T follicular helper cell (primary cell): ENCODE measurements around the gene IST1.
"Not testable (repeated sequence)": the region's sequence is repeated elsewhere in the genome, so short reads cannot be mapped to it uniquely, and the experiment has no call there.

Source experiments
- DNase-seq: peaks from one replicate; pipeline ENCODE4 v3.0.0-alpha.2; 2020; ENCODE audit warnings: low read depth
- total RNA-seq, 2 experiments: gene quantifications; one replicate each; lab custom pipeline; 2026; lab: John Stamatoyannopoulos, UW

IST1 gene
- total RNA-seq: 189 to 251 reads per million in 2 experiments

DNA sequence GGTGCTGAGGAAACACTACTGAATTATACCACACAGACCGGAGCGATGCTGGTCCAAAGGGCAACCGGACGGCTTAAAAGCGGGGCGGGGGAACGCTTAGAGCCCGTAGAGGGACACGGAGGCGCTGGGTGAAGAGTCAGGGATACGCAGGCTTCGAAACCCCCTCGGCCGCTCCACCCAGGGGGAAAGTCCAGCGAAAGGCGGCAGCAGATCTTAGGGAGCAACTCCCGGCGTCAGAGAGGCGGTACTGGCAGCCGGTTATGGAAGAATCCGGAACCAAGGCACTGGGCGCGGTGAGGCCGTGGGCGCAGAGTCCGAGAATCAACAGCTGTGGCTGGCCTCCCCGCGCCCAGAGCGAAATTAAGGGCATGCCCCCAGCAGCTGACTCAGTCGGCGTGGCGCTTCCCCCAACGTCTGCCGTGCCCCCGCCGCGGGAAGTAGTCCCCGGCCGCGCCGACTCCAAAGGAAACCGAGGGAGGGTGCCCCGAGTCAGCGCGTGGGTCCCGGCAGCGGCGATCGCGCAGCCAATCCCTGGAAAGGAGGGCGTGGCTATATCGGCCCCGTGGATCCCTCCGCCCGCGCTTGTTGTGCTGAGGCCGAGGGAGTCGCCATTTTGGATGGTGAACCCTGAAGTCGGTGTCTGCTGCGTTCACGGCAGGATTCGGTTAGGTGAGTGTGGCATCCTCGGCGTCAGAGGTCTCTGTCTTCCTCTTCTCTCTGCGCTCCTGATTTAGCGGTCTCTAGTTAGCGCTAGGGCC is at the start of gene IST1:
Gene IST1, plus strand, starts transcription at position 611 of the 758 bp plus-strand sequence. CDS start 20,110 bp downstream, outside the sequence.
- DNase-seq: peak; percentile 97

DNA sequence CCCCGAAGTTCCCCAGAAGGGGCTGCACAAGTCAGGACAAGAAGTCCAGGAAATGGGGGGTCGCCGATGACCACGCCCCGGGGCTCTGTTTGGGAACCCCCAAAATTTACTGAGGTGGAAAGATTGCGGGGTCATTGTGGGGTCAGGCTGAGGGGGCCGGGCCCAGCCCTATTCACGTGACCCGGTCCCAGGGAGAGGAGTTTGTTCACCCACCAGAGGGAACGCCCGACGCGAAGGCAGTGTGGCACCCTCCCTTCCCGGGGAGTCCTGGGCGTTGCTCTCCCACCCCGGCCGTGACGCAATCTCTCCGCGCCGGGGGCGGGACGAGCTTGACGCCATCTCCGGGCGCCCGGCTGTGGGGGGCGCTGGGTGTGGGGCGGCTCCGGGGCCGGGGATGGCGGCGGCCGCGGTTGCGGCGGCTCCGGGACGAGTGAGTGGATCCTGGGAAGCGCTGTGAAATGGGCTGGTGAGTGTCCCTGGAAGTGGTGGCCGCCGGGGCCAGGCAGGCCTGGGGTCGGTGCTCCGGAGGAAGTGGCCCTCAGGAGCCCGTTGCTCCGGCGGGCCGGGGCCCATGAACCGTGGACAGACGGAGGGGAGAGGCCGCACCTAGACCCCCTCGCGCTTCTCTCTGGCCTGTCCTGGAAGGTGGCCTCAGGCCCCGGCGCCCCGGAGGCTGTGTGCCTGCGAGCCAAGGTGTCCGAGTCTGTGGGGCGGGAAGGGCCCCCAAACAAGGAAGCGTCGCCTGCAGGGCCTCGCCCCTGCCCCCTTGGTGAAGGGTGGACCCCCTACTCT is 49.5 kb upstream of the IST1 start, which contains the start of gene ATXN1L:
Gene ATXN1L, plus strand, starts transcription at position 338 of the 792 bp plus-strand sequence. CDS start 3,765 bp downstream, outside the sequence.
- peak; percentile 89 for DNase-seq

DNA sequence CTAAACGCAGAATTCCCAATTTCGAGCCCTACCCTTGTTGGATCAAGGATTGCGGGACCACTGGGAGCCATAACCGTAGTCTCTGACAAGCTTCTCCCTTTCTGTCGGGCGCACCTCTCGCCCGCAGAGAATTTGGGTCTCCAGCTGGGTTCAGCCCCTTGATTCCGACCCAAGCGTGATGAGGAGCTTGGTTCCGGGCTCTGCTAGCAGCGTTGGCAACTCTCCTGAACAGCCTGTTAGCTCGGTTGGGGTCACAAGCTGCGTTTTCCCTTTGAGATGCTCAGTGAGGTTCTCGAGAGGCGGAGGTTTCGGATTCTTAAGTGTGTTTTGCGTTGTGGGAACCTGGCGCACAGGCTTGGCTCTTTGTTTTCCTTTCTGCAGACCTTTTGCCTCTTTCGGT is 48.9 kb upstream of the IST1 start:
- DNase-seq: no peak

DNA sequence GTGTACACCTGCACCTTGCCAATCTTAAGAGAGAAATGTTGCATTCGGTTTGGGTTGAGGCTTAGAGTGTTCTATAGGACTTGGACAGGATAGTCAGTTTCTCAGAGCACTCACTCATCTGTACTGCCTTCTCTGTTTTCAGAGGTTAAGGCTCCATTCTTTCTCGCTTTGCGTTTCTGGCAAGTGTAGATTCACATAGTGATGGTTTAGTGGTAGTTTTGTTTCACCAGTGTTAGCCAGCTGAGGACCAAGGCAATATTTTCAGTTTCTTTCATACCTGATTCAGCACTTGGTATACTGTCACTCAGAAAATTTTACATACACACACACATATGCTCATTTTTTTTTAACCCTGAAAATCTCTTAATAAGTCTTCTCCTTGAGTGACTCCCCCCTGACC is 48.2 kb upstream of the IST1 start:
- DNase-seq: no peak

DNA sequence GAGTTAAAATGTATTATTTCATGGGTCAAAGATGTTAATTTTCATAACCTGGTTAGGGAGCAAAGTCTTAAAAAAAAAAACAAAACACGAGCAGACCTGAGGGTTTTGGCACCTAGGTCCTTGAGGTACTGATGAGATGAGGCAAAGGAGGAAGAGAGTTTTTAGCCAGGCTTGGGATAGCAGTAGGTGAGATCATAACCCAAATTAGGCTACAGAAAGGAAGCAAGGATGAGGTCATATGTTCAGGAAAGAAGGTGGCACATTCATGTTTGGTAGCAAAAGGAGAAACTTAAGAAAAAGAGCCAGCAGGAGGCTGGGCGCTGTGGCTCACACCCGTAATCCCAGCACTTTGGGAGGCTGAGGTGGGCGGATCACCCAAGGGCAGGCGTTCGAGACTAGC is 46.7 kb upstream of the IST1 start:
- no peak for DNase-seq

DNA sequence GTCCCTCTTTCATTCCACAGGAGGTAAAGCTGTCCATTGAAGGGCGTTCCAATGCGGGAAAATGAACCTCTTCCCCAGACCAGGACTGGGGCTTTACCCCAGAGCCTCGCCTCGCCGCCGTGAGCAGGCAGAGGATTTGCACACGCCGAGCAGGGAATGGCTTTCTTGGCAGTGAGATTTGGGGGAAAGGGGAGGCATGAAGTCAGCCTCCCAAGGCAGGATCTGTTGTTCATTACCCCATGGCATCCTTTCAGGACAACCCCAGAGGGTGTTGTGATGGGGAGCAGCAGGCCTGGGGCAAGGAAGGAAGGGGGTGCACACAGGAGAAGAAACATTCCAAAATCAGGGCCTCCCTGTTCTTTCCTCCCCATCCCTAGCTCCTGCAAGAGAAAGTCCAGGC is 43.6 kb upstream of the IST1 start:
- DNase-seq: no peak

DNA sequence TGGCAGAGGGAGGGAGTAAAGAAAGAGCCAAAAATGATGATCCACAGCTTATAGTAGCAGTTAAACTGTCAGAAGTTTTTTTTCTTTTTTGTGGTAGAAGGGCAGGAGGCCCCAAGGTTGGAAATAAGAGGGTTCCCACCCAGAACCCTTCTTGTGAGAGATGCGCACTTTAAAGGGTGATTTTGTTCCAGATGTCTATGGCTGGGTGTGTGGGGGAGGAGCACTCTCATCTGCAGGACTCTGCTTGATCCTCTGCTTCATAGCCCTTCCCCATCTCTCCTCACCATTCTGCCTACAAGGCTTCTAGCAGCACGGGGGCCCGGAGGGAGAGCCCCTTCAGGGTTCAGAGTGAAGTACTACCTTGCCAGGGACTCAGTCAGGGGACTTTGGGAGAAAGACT is 43.2 kb upstream of the IST1 start:
- no peak for DNase-seq

DNA sequence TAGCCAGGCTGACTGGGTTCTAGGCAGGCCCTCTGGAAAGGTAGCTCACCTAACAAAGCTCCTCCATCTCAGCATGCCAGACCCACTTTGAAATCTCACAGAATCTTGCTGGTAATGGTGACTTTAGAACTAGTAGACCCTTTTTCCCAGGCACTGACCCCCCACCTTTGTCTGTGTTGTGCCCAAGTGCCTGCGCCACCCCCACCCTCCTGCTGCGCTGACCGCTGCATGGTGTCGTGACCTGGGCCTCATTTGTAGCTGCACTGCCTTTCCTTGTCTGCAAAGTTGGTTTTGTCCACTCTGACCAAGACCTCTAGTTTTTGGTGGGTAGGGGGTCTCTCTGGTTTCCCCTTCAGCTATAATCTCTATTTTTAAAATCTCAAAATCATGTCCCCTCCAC is 42.8 kb upstream of the IST1 start:
- no peak for DNase-seq

DNA sequence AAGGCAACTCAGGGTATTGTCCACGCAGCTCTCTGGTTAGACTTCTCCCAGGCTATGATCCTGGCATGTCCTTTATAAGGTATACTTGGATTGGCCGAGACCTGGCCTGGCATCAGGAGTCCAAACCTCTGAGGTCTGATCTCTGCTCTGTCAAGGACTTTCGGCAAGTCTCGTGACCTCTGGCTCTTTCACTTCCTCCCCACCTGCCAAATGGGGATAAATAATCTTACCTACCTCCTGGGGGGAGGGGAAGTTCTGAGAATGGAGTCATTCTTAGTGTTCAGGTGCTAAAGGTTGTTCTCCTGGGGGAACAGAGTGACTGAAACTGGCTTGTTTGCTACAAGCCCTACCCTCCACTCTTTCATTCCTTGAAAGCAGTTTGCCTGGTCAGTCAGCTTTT is 41.9 kb upstream of the IST1 start:
- DNase-seq: no peak

DNA sequence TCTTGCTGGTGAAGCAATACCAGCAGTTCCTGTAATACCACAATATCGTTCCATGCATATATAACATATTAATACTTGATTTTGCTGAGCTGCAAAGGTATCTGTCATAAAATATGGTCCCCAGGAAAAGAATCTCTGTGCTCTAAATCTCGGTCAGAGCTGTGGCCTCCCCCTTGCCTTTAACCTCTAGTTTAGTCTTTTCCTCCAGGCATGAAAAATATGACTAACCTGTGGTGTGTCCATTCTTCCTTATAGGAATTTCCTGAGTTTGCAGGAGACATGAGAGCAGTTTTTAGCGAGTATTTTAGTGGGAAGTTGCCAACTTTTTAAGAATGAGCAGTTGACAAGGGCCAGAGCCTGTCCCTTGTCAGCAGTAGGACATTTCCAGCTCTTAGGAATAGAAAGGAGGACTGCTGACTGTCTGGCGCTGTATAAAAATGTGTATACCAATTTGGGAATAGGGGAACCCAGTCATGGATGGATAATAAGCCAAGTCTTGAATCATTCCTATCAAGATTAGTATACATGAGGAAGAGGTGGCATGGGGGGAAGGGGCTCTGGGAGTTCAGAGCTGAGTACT is 40.9 kb upstream of the IST1 start:
- DNase-seq: no peak

DNA sequence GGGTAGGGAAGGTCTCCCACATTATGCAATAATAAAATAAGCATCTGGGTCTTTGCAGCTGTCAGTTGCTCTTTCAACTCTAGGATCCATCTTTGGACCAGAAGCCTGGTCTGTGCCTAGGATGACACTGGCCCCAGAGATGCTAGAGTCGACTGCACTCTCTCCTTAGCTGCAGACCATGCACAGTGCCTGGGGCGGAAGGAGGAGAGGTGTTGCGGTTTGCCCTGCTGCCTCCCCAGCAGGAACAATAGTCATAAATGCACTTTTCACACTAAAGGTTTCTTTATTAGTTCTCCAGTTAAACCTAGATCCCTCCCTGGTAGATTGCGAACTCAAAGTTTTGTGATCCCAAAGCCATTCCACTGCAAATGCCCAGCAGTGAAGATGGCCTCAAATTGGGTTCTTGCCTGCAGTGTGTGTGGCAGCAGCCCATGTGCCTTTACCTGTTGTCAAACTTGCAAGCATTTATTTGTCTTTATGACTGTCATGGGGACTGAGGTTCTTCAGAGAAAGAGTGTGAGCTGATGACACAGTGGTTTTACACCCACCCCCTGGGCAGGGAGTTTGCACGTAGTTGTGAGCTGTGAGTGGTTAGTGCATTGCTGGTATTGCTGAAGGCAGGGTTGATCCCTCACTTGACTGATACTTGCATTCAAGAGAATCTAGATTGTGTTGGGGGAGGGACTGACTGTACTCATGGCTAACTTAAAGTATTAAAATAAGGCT is 39.2 kb upstream of the IST1 start:
- no peak for DNase-seq

DNA sequence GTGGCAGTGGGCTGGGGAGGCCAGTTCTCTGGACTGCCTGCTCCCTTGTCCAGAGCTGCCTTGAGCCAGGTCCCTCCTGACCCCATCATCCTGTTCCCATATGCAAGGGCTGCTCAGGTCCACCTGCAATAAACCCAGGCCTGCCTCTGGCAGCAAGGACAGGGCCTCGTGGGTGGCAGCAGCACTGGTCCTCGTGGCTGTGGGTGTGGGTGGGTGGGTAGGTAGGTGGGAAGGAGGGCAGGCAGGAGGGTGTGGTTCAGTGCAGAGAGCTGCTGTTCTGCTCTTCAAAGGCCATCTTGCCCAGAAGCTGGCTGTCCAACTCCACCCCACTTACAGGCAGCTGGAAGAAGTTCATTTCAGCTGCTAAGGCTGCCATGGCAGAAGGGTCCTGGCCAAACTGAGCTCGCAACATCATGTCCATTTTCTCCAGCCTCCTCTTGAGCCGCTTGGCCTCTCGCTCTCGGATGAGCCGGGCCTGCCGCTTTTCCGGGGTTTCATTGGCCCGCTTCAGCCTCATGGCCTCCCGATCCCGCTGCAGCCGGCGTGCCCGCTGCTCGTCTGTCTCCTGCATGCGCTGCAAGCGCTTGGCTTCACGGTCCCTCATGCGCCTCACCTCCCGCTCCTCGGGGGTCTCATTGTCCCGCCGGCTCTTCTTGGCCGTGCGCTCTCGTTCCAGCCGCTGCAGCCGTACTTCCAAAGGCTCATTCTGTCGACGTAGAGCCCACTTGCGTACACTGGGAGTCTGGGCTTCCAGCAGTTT is 35.4 kb upstream of the IST1 start:
- no peak for DNase-seq

DNA sequence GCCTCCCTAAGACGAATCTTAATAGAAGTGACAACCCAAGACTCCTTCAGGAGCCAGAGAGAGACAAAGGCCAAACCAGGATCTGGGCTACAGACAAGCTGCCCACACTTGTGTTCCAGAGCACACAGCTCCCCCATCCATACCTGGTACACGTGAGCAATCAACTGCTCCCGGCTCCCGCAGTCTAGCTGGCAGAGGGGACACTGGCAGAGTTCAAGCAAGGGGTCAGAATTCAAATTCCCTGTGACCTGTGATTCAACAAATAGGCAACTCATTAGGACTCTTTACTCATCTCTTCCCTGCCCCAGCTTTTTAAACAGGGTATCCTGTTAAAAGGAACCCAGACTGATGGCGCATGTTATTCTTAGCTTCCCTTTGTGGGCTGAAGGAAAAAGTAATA is 31.3 kb upstream of the IST1 start:
- DNase-seq: no peak

DNA sequence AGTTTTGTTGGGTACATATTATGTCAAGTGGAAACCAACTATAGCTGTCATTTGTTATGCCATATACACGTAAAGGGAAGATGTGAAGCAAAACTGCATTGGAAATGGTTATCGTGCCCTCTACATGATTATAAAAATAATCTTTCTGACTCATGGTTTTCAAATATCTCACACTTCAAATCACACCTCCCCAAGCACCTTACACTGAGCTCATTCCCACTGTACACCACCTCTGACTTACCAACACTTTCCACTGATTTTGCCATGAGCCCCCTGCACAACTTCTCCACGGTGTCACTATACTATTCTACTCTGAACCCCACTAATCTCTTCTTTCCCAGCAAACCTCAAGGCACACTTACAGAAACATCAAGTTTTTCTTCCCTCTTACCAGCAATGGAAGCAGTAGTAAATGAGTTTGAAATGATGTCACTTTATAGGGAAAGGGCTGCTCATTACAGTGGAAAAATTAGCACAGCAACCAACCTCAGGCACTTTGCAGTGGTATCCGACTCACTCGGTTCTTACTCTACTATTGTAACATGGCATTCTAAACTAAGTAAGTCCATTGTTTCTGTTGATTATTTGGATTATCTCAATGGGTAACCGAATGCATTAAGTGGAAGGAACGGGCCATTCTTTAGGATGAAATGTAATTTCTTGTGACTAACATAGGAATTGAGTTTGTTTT is 30.0 kb upstream of the IST1 start:
- no peak for DNase-seq

DNA sequence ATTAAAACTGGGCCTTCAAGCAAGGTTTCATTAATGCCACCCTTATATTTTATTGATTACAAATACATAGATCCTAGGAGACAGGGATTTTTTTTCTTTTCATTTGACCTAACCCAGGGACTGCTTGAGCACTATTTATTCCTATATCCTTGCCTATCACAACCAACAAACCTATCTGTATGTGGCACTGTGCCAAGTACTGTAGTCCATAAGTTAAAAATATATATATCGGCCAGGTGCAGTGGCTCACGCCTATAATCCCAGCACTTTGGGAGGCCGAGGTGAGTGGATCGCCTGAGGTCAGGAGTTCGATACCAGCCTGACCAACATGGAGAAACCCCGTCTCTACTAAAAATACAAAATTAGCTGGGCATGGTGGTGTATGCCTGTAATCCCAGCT is 28.2 kb upstream of the IST1 start:
- DNase-seq: not testable (repeated sequence)

DNA sequence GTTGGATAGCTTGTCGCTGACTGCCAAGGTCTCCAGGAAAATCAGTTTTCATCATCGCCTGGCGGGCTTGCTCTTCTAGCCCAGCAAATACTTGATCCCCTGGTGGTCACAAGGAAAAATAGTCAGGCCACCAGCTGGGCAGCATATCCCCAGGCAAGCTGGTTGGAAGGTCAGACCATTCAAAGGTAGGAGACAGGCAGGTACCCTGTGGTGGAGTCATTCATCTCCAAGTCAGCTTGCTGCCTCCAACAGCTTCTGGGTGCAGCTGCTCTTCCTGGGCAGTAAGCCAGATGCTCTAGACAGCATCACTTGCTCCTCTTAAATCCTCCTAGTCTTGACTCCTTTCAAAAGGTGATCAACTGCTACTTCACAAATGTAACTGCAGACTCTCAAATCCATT is 27.4 kb upstream of the IST1 start:
- DNase-seq: no peak

DNA sequence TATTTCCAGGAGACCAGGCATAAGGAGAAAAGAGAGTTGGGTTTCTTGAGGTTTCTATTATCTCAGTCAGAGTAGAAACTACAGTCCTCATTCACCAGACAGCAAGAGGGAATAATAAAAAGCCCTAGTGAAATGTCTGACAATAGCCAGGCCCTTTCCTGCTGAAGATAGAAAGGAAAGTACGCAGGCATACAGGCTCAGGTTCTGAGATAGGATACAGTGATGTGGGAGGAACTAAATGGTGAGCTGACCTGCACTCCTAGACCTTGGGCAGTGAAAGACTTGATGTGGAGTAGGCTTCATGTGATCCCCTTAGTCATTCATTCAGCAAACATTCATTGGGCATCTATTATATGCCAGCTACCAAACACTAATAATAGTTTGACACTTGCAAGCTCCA is 26.2 kb upstream of the IST1 start:
- DNase-seq: no peak

DNA sequence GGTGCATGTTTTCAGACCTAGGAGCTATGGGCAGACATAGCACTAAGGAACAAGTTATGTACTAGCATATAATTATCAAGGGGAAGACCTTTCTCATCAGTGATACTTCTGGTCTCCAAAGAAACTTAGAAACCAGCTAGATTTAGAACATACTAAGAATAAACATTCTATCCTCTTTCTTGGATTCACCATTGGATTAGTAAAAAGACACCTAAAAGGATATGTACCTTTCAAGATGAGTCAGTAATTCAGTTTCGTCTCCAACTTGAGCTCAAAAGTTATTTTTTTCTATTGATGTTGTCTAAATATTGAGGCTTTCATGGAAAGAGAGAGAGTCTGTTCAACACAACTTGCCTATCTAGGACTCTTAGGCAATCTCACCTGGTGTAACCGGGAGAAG is 24.5 kb upstream of the IST1 start:
- DNase-seq: no peak

DNA sequence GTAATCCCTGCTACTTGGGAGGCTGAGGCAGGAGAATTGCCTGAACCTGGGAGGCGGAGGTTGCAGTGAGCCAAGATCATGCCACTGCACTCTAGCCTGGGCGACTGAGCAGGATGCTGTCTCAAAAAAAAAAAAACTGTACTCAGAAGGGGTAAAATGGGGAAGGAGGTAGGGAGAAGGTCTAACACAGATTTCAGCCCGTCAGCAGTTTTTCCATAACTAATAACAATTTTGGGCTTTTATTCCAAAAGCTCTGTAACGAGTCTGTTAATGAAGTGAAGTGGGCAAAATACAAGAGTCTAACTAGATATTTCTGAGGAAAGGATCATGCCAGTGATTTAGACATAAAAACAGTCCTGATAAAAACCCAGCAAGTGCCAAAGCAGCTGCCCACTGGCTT is 22.1 kb upstream of the IST1 start:
- DNase-seq: no peak

DNA sequence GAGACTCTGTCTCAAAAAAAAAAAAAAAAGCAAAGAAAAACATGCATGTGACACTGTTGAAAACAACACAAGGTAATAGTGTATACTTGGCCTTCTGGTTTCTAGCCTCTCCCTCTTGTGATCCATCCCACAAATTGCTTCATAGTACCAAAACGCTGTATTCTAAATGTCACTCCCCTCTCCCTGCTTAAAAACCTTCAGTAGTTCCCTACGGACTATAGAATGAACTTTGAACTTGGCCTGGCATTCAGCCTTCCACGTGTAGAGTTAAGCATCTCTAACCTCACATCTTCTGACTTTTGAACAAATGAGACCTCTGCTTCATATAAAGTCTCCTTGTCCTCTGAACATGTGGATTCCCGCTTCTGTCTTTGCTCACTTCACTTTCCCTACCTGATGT is 16.4 kb upstream of the IST1 start:
- DNase-seq: no peak

DNA sequence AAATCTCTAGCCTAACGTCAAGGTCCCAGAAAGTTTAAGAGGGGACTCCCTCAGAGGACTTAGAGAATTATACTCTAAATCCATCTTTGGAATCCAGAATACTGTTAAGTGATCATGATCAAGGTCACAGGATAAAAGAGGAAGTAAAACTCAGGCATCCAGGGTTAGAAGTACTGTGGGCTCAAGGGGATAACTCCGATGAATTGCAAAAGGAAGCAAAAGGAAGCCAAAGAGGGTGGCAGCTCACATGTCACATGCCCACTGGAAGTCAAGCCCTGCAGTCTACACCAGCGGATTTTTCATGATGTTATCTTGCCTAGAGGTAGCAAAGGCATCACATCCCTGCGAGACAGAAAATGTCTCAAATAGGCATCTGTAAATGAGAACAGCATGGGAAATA is 15.2 kb upstream of the IST1 start:
- no peak for DNase-seq
